B cell (primary cell): ENCODE data around the gene SDC1. TPM values are rescaled to one million over a fixed set of nuclear protein-coding genes. Genes with fewer than 3 reads are reported as not detected.

Experiments used
- ATAC-seq: fragments of 200-7000 bp; cut with Tn5 transposase; one replicate; pipeline ENCODE4 v1.10.0; 2021; ENCODE audit warnings: low read depth, mild to moderate bottlenecking, moderate number of reproducible peaks, moderate library complexity
- CTCF ChIA-PET: fragments of 350-600 bp; sonication (Branson Sonifier 250); formaldehyde crosslinking; loops from one replicate; lab custom pipeline; 2021; ENCODE audit warnings: antibody characterized with exemption, inconsistent platforms; lab: Charles Lee
- POLR2A ChIA-PET: fragments of 350-600 bp; sonication (Branson Sonifier 250); formaldehyde crosslinking; loops from one replicate; lab custom pipeline; 2021; ENCODE audit warnings: antibody characterized with exemption; lab: Charles Lee
- DNase-seq: peaks from one replicate; pipeline ENCODE4 v3.0.0; 2013
- H2AFZ ChIP-seq: 2 replicates; pipeline ENCODE4 v1.6.1; 2012; ENCODE audit warnings: mild to moderate bottlenecking, low read depth, low read length; ENCODE audit not compliant: insufficient read depth, poor library complexity, severe bottlenecking
- H3K27ac ChIP-seq, 2 donors: 1 replicate in 1 of 2; 2 replicates in 1 of 2; pipeline ENCODE4 v1.5.1; 2012 to 2013; ENCODE audit warnings: low read length in 2 of 2, mild to moderate bottlenecking in 2 of 2, moderate library complexity in 1 of 2
- H3K27me3 ChIP-seq, 4 experiments: fragments of 200-600 bp in 1 of 4; sonication (generic) in 1 of 4; replicated peaks in 1 of 4; 1 replicate in 2 of 4; 2 replicates in 2 of 4; pipeline versions ENCODE4 v1.6.1 to v1.7.0; 2013 to 2016; ENCODE audit warnings: low read length in 3 of 4, mild to moderate bottlenecking in 2 of 4, mixed read lengths in 1 of 4, moderate library complexity in 1 of 4; ENCODE audit not compliant: insufficient read depth in 4 of 4, control insufficient read depth in 3 of 4; ENCODE audit errors: control extremely low read depth in 1 of 4
- H3K36me3 ChIP-seq, 2 experiments: replicated peaks in 1 of 2; 1 replicate in 1 of 2; 2 replicates in 1 of 2; pipeline versions ENCODE4 v1.6.1 to v1.7.1; 2013; ENCODE audit warnings: low read length in 1 of 2; ENCODE audit not compliant: insufficient read depth in 2 of 2, control insufficient read depth in 1 of 2; ENCODE audit errors: control extremely low read depth in 1 of 2, extremely low read depth in 1 of 2
- H3K4me1 ChIP-seq, 2 donors: fragments of 200-600 bp in 1 of 2; sonication (generic) in 1 of 2; 1 replicate in 1 of 2; 2 replicates in 1 of 2; pipeline versions ENCODE4 v1.5.1 to v1.6.1; 2013 to 2017; ENCODE audit warnings: low read length in 2 of 2; ENCODE audit not compliant: control insufficient read depth in 2 of 2, insufficient read depth in 2 of 2
- H3K4me2 ChIP-seq: replicated peaks from 2 replicates; pipeline ENCODE3; 2012; ENCODE audit warnings: mild to moderate bottlenecking, low read depth, low read length; ENCODE audit not compliant: poor library complexity, severe bottlenecking
- H3K4me3 ChIP-seq, 5 experiments: fragments of 200-600 bp in 1 of 5; sonication (generic) in 1 of 5; 1 replicate in 3 of 5; 2 replicates in 2 of 5; pipeline versions ENCODE4 v1.5.1 to v1.7.0; 2011 to 2016; ENCODE audit warnings: low read length in 4 of 5, mild to moderate bottlenecking in 4 of 5, low read depth in 2 of 5, control low read depth in 1 of 5, moderate library complexity in 1 of 5; ENCODE audit not compliant: insufficient read depth in 1 of 5; ENCODE audit errors: control extremely low read depth in 1 of 5, extremely low read depth in 1 of 5
- H3K79me2 ChIP-seq: fragments of 200-600 bp; sonication (generic); one replicate; pipeline ENCODE4 v1.6.0; 2016; ENCODE audit warnings: low read length; ENCODE audit not compliant: control insufficient read depth, insufficient read depth
- H3K9ac ChIP-seq: fragments of 200-600 bp; sonication (generic); 2 replicates; pipeline ENCODE4 v1.6.1; 2017; ENCODE audit warnings: mild to moderate bottlenecking, low read length, moderate library complexity
- H3K9me3 ChIP-seq, 3 donors: one replicate each; pipeline versions ENCODE4 v1.6.1 to v1.7.1; 2013; ENCODE audit warnings: low read length in 2 of 3; ENCODE audit not compliant: control insufficient read depth in 2 of 3, insufficient read depth in 1 of 3; ENCODE audit errors: control extremely low read depth in 1 of 3
- H4K20me1 ChIP-seq: 2 replicates; pipeline ENCODE4 v1.6.0; 2012; ENCODE audit warnings: mild to moderate bottlenecking, low read length; ENCODE audit not compliant: insufficient read depth, control insufficient read depth, poor library complexity, severe bottlenecking
- H3K27ac Mint-ChIP-seq: one replicate; pipeline ENCODE4 v1.8.0; 2021; ENCODE audit warnings: mixed read lengths
- H3K27me3 Mint-ChIP-seq: one replicate; pipeline ENCODE4 v1.8.0; 2021; ENCODE audit warnings: mixed read lengths
- H3K4me1 Mint-ChIP-seq: one replicate; pipeline ENCODE4 v1.8.0; 2021; ENCODE audit warnings: mixed read lengths
- H3K4me3 Mint-ChIP-seq: one replicate; pipeline ENCODE4 v1.8.0; 2021; ENCODE audit warnings: mixed read lengths
- H3K9me3 Mint-ChIP-seq: one replicate; pipeline ENCODE4 v1.8.0; 2022; ENCODE audit warnings: mixed read lengths; ENCODE audit not compliant: insufficient read depth
- EZH2 ChIP-seq: IDR thresholded peaks from 2 replicates; pipeline ENCODE4 v1.6.1; 2012; ENCODE audit warnings: borderline replicate concordance, low read depth, mild to moderate bottlenecking, moderate library complexity, low read length; ENCODE audit not compliant: insufficient read depth, poor library complexity, severe bottlenecking
- WGBS: methylation state at CpG from one replicate; pipeline ENCODE4 v1.1.5; 2013; ENCODE audit warnings: missing lambda C conversion rate; ENCODE audit not compliant: insufficient coverage; 5-methylcytosine and 5-hydroxymethylcytosine counted together
- intact Hi-C: fragments of 100-400 bp; cut with micrococcal nuclease; formaldehyde crosslinking; loops from one replicate; pipeline ENCODE4 v1.10.0; 2022
- polyA plus RNA-seq: library from polyadenylated mRNA; depleted of rRNA; stranded (reverse); fragments of >200 nt; gene quantifications from 2 replicates; pipeline ENCODE4 v1.2.3, GENCODE V29; 2012
- total RNA-seq, 2 donors: library from RNA; stranded (reverse); fragments of 120-200 nt in 1 of 2; gene quantifications; 1 replicate in 1 of 2; 2 replicates in 1 of 2; pipeline versions ENCODE4 v1.2.3 to v1.2.4, GENCODE V29; 2013 to 2022
- TF ChIP-seq, protein P1 (sequence below): fragments of 200-600 bp; IDR thresholded peaks from one replicate; pipeline ENCODE4 v1.8.0; 2022; ENCODE audit warnings: antibody characterized with exemption, mild to moderate bottlenecking

SDC1 gene
- total and polyA plus RNA-seq, 2 donors (not counting 1 experiment from before 2014, with no cell fraction given) = 0.22 TPM; not detected in 1

DNA sequence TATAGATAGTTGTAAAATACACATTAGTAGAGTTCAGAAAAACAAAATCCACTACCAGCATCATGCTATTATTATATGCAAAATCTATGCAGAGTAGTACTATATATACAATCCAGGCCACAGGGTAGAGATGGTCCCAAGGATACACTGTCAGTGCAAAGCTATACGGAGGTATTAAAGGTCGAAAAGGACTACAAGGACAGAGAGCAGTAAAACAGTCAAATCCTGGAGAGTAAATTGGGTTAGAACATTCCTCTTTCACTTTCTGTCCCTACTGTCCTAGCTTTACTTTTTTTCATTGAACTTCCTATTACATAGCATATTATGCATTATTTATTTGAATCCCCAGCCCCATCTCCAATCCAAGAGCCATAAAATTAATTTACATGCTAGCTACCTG lies 39.7 kb upstream of the SDC1 start:
- Mint-ChIP-seq H3K4me1 (no peaks in the 10 kb centered on the region), H3K27me3 (no peaks in the 10 kb centered on the region), H3K9me3 (no peaks in the 10 kb centered on the region), H3K27ac (no peak overlapping the region), H3K4me3 (no peak overlapping the region)
- ChIA-PET CTCF (interaction anchor here (0.6 kb wide), 1 partner anchor 147 kb away, joined by 3 read pairs; no protein-coding TSS in a partner anchor), POLR2A (no interaction called here)
- Histone ChIP-seq H3K27me3 (no peaks in the 10 kb centered on the region), H3K4me2 (no peak overlapping the region), H2AFZ (no peak overlapping the region), H3K9me3 (no peaks in the 10 kb centered on the region), H3K4me1 (no peaks in the 10 kb centered on the region), H3K27ac (no peak overlapping the region), H4K20me1 (no peaks in the 10 kb centered on the region), H3K4me3 (no peak overlapping the region), H3K9ac (no peak overlapping the region), H3K36me3 (peaks cover 19 to 31% of the 10 kb centered on the region in 2 experiments), H3K79me2 (no peaks in the 10 kb centered on the region)
- TF ChIP-seq, protein P1, sequence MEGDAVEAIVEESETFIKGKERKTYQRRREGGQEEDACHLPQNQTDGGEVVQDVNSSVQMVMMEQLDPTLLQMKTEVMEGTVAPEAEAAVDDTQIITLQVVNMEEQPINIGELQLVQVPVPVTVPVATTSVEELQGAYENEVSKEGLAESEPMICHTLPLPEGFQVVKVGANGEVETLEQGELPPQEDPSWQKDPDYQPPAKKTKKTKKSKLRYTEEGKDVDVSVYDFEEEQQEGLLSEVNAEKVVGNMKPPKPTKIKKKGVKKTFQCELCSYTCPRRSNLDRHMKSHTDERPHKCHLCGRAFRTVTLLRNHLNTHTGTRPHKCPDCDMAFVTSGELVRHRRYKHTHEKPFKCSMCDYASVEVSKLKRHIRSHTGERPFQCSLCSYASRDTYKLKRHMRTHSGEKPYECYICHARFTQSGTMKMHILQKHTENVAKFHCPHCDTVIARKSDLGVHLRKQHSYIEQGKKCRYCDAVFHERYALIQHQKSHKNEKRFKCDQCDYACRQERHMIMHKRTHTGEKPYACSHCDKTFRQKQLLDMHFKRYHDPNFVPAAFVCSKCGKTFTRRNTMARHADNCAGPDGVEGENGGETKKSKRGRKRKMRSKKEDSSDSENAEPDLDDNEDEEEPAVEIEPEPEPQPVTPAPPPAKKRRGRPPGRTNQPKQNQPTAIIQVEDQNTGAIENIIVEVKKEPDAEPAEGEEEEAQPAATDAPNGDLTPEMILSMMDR = no peak
- no peak for TF ChIP-seq EZH2
- no peak for ATAC-seq
- intact Hi-C loops = no loop called here
- no CpG with 5 or more reads among the region's 2 CpGs for WGBS
- DNase-seq = no peak

DNA sequence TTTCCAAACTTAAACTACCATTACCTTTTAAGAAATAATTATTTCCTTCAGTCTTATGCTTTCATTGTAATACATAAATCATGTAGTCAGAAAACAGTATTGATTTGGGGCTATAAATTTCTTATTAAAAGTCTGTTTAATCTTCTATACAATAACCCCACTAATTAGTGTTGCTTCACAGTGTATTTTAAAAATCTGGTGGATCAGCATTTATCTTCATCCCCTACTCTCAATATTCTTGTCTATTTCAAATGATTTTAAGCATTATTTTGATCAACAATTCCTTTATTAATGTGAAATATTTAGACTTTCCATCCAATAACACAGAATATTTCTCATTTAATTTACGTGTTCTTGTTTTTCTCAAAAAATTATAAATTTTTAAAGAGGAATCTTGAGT lies 32.5 kb upstream of the SDC1 start:
- DNase-seq (no peak), ATAC-seq (no peak)
- no peak overlapping the region for H3K9ac ChIP-seq
- intact Hi-C loops = no loop called here
- peaks cover 12 to 72% of the 10 kb centered on the region in 2 experiments for H3K36me3 ChIP-seq
- H3K9me3 Mint-ChIP-seq = no peaks in the 10 kb centered on the region
- no peaks in the 10 kb centered on the region for H4K20me1 ChIP-seq
- H3K9me3 ChIP-seq = no peaks in the 10 kb centered on the region
- no peak overlapping the region for H3K4me3 ChIP-seq
- no CpG with 5 or more reads among the region's 1 CpG for WGBS
- no peaks in the 10 kb centered on the region for H3K4me1 Mint-ChIP-seq
- no peak overlapping the region for H2AFZ ChIP-seq
- POLR2A ChIA-PET = no interaction called here
- no peak overlapping the region for H3K27ac ChIP-seq
- CTCF ChIA-PET = no interaction called here
- no peaks in the 10 kb centered on the region for H3K79me2 ChIP-seq
- H3K27me3 Mint-ChIP-seq = no peaks in the 10 kb centered on the region
- no peaks in the 10 kb centered on the region for H3K4me1 ChIP-seq
- no peaks in the 10 kb centered on the region for H3K27me3 ChIP-seq
- no peak overlapping the region for H3K27ac Mint-ChIP-seq
- no peak overlapping the region for H3K4me3 Mint-ChIP-seq
- TF ChIP-seq, protein P1 = no peak
- TF ChIP-seq EZH2 = no peak
- H3K4me2 ChIP-seq = no peak overlapping the region
